Liver (tissue), 9 donors: ENCODE measurements around the gene NOTCH1. TPM values are rescaled to one million over a fixed set of nuclear protein-coding genes. Genes with fewer than 3 reads are reported as not detected.
A peak's percentile ranks its signal among the peaks of the same experiment; 100 is the strongest.

Source experiments
- DNase-seq: peaks from one replicate; pipeline ENCODE4 v3.0.0-alpha.2; 2017; ENCODE audit warnings: low spot score
- H3K27ac ChIP-seq, 2 donors: one replicate each; pipeline ENCODE4 v1.7.0; 2013; ENCODE audit warnings: inconsistent platforms in 2 of 2, low read length in 2 of 2, control low read depth in 1 of 2, low read depth in 1 of 2, mild to moderate bottlenecking in 1 of 2
- H3K27me3 ChIP-seq, 4 donors: one replicate each; pipeline versions ENCODE4 v1.6.1 to v1.7.0; 2013; ENCODE audit warnings: low read length in 3 of 4, inconsistent platforms in 1 of 4, mild to moderate bottlenecking in 1 of 4, moderate library complexity in 1 of 4; ENCODE audit not compliant: control insufficient read depth in 4 of 4, insufficient read depth in 4 of 4
- H3K36me3 ChIP-seq, 4 donors: one replicate each; pipeline versions ENCODE4 v1.6.1 to v1.7.0; 2013; ENCODE audit warnings: low read length in 3 of 4, mild to moderate bottlenecking in 3 of 4, low read depth in 1 of 4, moderate library complexity in 1 of 4; ENCODE audit not compliant: control insufficient read depth in 4 of 4, insufficient read depth in 3 of 4
- H3K4me1 ChIP-seq, 4 donors: one replicate each; pipeline versions ENCODE4 v1.6.1 to v1.7.0; 2013; ENCODE audit warnings: low read length in 3 of 4, mild to moderate bottlenecking in 3 of 4, moderate library complexity in 1 of 4; ENCODE audit not compliant: control insufficient read depth in 4 of 4, insufficient read depth in 4 of 4
- H3K4me3 ChIP-seq, 3 donors: one replicate each; pipeline versions ENCODE4 v1.6.1 to v1.7.0; 2013; ENCODE audit warnings: low read length in 3 of 3, control low read depth in 1 of 3, low read depth in 1 of 3, mild to moderate bottlenecking in 1 of 3
- H3K9ac ChIP-seq, 2 donors: one replicate each; pipeline ENCODE4 v1.7.0; 2013; ENCODE audit warnings: low read length in 2 of 2, mild to moderate bottlenecking in 2 of 2, moderate library complexity in 2 of 2, control low read depth in 1 of 2, low read depth in 1 of 2
- H3K9me3 ChIP-seq, 4 donors: one replicate each; pipeline versions ENCODE4 v1.6.1 to v1.7.0; 2013; ENCODE audit warnings: low read length in 3 of 4; ENCODE audit not compliant: control insufficient read depth in 4 of 4
- FOXA2 ChIP-seq: IDR thresholded peaks from 2 replicates; pipeline ENCODE4 v1.6.1; 2016; ENCODE audit warnings: antibody characterized with exemption
- GABPA ChIP-seq, 2 donors: IDR thresholded peaks in 1 of 2; conservative IDR thresholded peaks in 1 of 2; 2 replicates each; pipeline ENCODE4 v1.6.1; 2016; ENCODE audit warnings: antibody characterized with exemption in 2 of 2, mild to moderate bottlenecking in 1 of 2, moderate library complexity in 1 of 2
- HNF4A ChIP-seq, 2 donors: conservative IDR thresholded peaks; 2 replicates each; pipeline ENCODE4 v1.6.1; 2016; ENCODE audit warnings: antibody characterized with exemption in 2 of 2, mild to moderate bottlenecking in 2 of 2
- HNF4G ChIP-seq: IDR thresholded peaks from 2 replicates; pipeline ENCODE4 v1.6.1; 2016; ENCODE audit warnings: antibody characterized with exemption
- JUND ChIP-seq, 2 donors: IDR thresholded peaks; 2 replicates each; pipeline ENCODE4 v1.6.1; 2016; ENCODE audit warnings: antibody characterized with exemption in 2 of 2
- NR2F2 ChIP-seq: IDR thresholded peaks from 2 replicates; pipeline ENCODE4 v1.6.1; 2016; ENCODE audit warnings: antibody characterized with exemption
- RAD21 ChIP-seq, 2 donors: IDR thresholded peaks; 2 replicates each; pipeline ENCODE4 v1.6.1; 2016; ENCODE audit warnings: antibody characterized with exemption in 2 of 2, mild to moderate bottlenecking in 2 of 2
- RXRA ChIP-seq, 2 donors: IDR thresholded peaks; 2 replicates each; pipeline ENCODE4 v1.6.1; 2017 to 2018; ENCODE audit warnings: antibody characterized with exemption in 2 of 2, mild to moderate bottlenecking in 1 of 2
- TAF1 ChIP-seq: conservative IDR thresholded peaks from 2 replicates; pipeline ENCODE4 v1.6.1; 2016; ENCODE audit warnings: antibody characterized with exemption, mild to moderate bottlenecking
- YY1 ChIP-seq: IDR thresholded peaks from 2 replicates; pipeline ENCODE4 v1.6.1; 2016; ENCODE audit warnings: antibody characterized with exemption, mild to moderate bottlenecking
- WGBS: extraction: QIAGEN DNeasy Blood & Tissue Kit; methylation state at CpG from one replicate; pipeline ENCODE4 v1.1.7; 2013; 5-methylcytosine and 5-hydroxymethylcytosine counted together
- polyA plus RNA-seq, 2 donors: library from polyadenylated mRNA; stranded (reverse) in 1 of 2; unstranded in 1 of 2; fragments of 200-250 nt in 1 of 2; fragments of >200 nt in 1 of 2; fragmentation: Nextera tagmentation in 1 of 2; extraction: Ambion mirVana in 1 of 2; gene quantifications; one replicate each; pipeline versions ENCODE4 v1.2.1 to v1.2.3, GENCODE V29; 2013 to 2015
- total RNA-seq, 2 donors: library from RNA; depleted of rRNA; stranded (reverse); fragments of >200 nt; gene quantifications; one replicate each; pipeline ENCODE4 v1.2.3, GENCODE V29; 2014
- TF ChIP-seq, protein P1 (sequence below): IDR thresholded peaks from 2 replicates; pipeline ENCODE4 v1.6.1; 2016; ENCODE audit warnings: antibody characterized with exemption
- TF ChIP-seq, protein P2 (sequence below): IDR thresholded peaks from 2 replicates; pipeline ENCODE4 v1.6.1; 2016; ENCODE audit warnings: antibody characterized with exemption, mild to moderate bottlenecking
- TF ChIP-seq, protein P3 (sequence below): IDR thresholded peaks from 2 replicates; pipeline ENCODE4 v1.6.1; 2016; ENCODE audit warnings: antibody characterized with exemption
- TF ChIP-seq, protein P4 (sequence below): fragments of 150-350 bp; IDR thresholded peaks from 2 replicates; pipeline ENCODE4 v1.5.1; 2017; ENCODE audit warnings: improper control_type of control experiment, low read depth, low read length; ENCODE audit not compliant: missing input control
- TF ChIP-seq, protein P5 (sequence below): IDR thresholded peaks from 2 replicates; pipeline ENCODE4 v1.6.1; 2016; ENCODE audit warnings: antibody characterized with exemption
- donor health status: healthy.
- donor health status: healthy.
- donor health status: healthy.
- donor health status: healthy.
- donor health status: healthy.

Gene NOTCH1
- total and polyA plus RNA-seq, 4 donors, result 2.4 to 22.3 (median 8.5) TPM

DNA sequence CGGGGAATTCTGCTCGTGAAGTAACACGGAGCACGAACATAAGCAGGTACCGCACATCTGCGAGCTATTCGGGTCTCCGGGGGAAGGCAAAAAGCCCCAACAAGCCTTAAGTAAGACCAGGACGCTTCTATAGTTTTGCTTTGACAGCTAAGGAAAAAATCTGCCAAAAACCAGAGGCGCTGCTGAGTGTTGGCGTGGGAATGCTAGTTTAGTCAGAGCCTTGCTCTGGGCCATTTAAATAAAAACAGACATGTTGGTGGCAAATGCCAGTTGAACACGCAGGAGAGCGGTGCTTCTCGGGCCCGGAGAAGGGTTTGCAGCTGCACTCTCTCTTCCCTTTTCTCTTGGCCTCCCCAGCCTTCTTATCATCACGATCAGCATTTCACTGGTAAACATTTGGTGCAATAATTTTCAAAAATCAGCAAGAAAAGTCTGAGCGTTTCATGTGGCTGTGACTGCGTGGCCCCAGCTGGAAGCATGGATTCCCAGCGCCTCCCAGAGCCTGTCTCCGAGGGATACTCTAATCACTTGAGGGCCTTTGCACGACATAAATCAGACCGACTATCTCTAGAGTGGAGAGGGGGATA lies 6.4 kb upstream of the NOTCH1 start:
- 74% methylated on average over 22 of the region's 22 CpGs for WGBS
- H3K36me3 ChIP-seq, result no peaks in the 10 kb centered on the region
- peak overlapping the region; percentile 23 to 32 for H3K27ac ChIP-seq
- no peaks in the 10 kb centered on the region for H3K27me3 ChIP-seq
- no peaks in the 10 kb centered on the region for H3K9me3 ChIP-seq
- no peak overlapping the region for H3K4me3 ChIP-seq
- DNase-seq, result no peak
- H3K9ac ChIP-seq, result no peak overlapping the region
- peaks cover 15 to 41% (median 26%) of the 10 kb centered on the region in 4 donors for H3K4me1 ChIP-seq
- TF ChIP-seq FOXA2, result no peak
- TF ChIP-seq GABPA (IDR thresholded peaks at IDR 0.05 in 1 of 2, conservative IDR thresholded peaks at IDR 0.05 in 1 of 2), result no peak
- no peak for TF ChIP-seq RAD21 (IDR thresholded peaks at IDR 0.05)
- TF ChIP-seq, protein P1, sequence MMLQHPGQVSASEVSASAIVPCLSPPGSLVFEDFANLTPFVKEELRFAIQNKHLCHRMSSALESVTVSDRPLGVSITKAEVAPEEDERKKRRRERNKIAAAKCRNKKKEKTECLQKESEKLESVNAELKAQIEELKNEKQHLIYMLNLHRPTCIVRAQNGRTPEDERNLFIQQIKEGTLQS, result no peak
- TF ChIP-seq RXRA (IDR thresholded peaks at IDR 0.05), result no peak
- TF ChIP-seq, protein P2, sequence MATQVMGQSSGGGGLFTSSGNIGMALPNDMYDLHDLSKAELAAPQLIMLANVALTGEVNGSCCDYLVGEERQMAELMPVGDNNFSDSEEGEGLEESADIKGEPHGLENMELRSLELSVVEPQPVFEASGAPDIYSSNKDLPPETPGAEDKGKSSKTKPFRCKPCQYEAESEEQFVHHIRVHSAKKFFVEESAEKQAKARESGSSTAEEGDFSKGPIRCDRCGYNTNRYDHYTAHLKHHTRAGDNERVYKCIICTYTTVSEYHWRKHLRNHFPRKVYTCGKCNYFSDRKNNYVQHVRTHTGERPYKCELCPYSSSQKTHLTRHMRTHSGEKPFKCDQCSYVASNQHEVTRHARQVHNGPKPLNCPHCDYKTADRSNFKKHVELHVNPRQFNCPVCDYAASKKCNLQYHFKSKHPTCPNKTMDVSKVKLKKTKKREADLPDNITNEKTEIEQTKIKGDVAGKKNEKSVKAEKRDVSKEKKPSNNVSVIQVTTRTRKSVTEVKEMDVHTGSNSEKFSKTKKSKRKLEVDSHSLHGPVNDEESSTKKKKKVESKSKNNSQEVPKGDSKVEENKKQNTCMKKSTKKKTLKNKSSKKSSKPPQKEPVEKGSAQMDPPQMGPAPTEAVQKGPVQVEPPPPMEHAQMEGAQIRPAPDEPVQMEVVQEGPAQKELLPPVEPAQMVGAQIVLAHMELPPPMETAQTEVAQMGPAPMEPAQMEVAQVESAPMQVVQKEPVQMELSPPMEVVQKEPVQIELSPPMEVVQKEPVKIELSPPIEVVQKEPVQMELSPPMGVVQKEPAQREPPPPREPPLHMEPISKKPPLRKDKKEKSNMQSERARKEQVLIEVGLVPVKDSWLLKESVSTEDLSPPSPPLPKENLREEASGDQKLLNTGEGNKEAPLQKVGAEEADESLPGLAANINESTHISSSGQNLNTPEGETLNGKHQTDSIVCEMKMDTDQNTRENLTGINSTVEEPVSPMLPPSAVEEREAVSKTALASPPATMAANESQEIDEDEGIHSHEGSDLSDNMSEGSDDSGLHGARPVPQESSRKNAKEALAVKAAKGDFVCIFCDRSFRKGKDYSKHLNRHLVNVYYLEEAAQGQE, result no peak
- TF ChIP-seq JUND (IDR thresholded peaks at IDR 0.05), result no peak
- no peak for TF ChIP-seq HNF4G
- TF ChIP-seq, protein P3, sequence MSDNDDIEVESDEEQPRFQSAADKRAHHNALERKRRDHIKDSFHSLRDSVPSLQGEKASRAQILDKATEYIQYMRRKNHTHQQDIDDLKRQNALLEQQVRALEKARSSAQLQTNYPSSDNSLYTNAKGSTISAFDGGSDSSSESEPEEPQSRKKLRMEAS, result no peak
- no peak for TF ChIP-seq TAF1
- TF ChIP-seq HNF4A (conservative IDR thresholded peaks at IDR 0.05), result no peak

DNA sequence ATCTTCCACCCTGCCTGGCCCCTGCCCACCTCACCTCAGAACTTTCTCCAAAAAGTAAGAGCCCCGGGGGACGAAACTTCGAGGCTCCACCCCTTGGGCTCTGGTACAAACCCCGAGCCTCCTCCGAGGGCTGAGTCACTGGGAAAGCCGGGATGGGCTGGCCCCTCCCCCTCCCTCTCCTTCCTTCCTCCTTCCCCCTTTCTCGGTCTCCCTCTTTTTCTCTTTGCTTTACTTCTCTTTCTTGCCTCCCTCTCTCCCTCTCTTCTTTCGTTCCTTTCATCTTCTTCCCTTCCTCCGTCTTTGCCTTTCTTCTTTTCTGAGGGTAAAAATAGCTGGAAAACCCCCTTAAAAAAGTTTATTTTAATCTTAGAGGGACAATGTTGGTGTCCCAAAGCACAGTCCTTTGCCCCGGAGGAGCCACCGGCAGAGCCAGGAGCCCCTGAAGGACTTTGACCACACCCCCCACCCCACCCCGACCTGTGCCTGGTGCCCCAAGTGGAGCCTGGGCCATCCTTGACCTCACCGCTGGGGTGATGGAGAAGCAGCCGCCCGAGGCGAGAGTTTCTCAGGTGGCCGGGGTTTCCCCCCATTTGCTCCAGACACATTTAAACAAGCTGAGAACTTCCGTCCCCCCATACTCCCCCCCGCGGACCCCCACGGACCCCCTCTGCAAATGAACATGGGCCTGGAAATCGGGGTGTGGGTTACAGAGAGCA lies 5.7 kb upstream of the NOTCH1 start:
- TF ChIP-seq YY1 (no peak), TAF1 (no peak), NR2F2 (no peak), HNF4A (conservative IDR thresholded peaks at IDR 0.05) (no peak), JUND (IDR thresholded peaks at IDR 0.05) (no peak), HNF4G (no peak), RAD21 (IDR thresholded peaks at IDR 0.05) (no peak), GABPA (IDR thresholded peaks at IDR 0.05 in 1 of 2, conservative IDR thresholded peaks at IDR 0.05 in 1 of 2) (no peak)
- TF ChIP-seq, protein P4, sequence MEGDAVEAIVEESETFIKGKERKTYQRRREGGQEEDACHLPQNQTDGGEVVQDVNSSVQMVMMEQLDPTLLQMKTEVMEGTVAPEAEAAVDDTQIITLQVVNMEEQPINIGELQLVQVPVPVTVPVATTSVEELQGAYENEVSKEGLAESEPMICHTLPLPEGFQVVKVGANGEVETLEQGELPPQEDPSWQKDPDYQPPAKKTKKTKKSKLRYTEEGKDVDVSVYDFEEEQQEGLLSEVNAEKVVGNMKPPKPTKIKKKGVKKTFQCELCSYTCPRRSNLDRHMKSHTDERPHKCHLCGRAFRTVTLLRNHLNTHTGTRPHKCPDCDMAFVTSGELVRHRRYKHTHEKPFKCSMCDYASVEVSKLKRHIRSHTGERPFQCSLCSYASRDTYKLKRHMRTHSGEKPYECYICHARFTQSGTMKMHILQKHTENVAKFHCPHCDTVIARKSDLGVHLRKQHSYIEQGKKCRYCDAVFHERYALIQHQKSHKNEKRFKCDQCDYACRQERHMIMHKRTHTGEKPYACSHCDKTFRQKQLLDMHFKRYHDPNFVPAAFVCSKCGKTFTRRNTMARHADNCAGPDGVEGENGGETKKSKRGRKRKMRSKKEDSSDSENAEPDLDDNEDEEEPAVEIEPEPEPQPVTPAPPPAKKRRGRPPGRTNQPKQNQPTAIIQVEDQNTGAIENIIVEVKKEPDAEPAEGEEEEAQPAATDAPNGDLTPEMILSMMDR, result no peak
- TF ChIP-seq, protein P3, result no peak
- TF ChIP-seq, protein P2, result no peak
- TF ChIP-seq, protein P1, result no peak
- TF ChIP-seq, protein P5, sequence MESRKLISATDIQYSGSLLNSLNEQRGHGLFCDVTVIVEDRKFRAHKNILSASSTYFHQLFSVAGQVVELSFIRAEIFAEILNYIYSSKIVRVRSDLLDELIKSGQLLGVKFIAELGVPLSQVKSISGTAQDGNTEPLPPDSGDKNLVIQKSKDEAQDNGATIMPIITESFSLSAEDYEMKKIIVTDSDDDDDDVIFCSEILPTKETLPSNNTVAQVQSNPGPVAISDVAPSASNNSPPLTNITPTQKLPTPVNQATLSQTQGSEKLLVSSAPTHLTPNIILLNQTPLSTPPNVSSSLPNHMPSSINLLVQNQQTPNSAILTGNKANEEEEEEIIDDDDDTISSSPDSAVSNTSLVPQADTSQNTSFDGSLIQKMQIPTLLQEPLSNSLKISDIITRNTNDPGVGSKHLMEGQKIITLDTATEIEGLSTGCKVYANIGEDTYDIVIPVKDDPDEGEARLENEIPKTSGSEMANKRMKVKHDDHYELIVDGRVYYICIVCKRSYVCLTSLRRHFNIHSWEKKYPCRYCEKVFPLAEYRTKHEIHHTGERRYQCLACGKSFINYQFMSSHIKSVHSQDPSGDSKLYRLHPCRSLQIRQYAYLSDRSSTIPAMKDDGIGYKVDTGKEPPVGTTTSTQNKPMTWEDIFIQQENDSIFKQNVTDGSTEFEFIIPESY, result no peak
- Histone ChIP-seq H3K9me3 (no peaks in the 10 kb centered on the region), H3K36me3 (no peaks in the 10 kb centered on the region), H3K4me3 (no peak overlapping the region), H3K27ac (peak overlapping the region; percentile 23 to 32), H3K4me1 (peaks cover 17 to 46% (median 27%) of the 10 kb centered on the region in 4 donors), H3K27me3 (no peaks in the 10 kb centered on the region), H3K9ac (no peak overlapping the region)
- DNase-seq, result no peak
- 53% methylated on average over 22 of the region's 22 CpGs for WGBS
